GM20431 (cell line): ENCODE data around the gene SCAND1.
"Not testable (repeated sequence)": the region's sequence is repeated elsewhere in the genome, so short reads cannot be mapped to it uniquely, and the experiment has no call there.

Experiments
- in situ Hi-C: fragments of 300-500 bp; cut with MseI, MboI; formaldehyde crosslinking; loops from one replicate; pipeline ENCODE4 v1.15.0; 2020; ENCODE audit warnings: low sequenced_read_pairs; ENCODE audit not compliant: unreplicated experiment

Gene SCAND1

GRCh38 chr20:35954200-35954906, at the start of gene SCAND1:
Gene SCAND1 (minus strand): TSS chr20:35954502. CDS start chr20:35954284, 218 bp downstream.
- in situ Hi-C loops: no loop called here

DNA sequence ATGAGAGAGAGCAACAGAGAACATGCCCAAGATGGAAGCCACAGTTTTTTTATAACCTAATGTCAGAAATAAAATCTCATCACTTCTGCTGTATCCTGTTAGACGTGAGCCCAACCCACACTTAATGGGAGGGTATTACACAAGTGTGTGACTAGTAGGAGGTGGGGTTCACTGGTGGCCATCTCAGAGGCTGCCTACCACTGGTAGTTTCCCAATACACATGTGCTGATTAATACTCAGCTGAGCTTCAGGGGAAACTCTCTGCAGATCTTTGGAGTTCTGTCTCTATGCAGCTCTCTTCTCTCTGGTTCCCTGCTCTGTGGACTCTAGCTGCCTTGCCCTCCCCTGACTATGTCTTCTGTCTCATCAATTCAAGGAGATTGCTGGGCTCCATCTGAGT, 49.7 kb upstream of the SCAND1 start:
- in situ Hi-C loops: no loop called here

DNA sequence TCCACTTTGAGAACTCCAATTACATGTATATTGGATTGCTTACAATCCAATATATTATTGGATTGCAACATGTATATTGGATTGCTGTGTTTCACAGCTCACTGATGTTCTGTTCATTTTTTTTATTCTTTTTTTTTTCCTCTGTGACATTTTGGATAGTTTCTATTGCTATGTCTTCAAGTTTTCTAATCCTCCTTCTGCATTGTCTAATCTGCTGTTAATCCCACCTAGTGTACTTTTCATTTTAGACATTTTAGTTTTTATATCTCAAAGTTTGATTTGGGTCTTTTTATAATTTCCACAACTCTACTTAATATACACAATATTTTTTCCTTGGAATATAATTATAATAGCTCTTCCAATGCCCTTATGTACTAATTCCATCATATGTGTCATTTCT, 48.6 kb upstream of the SCAND1 start:
- in situ Hi-C loops: no loop called here

GRCh38 chr20:36001331-36001730, 47.0 kb upstream of the SCAND1 start:
- in situ Hi-C loops: not testable (repeated sequence)

GRCh38 chr20:35996492-35996891, 42.2 kb upstream of the SCAND1 start:
- in situ Hi-C loops: loop anchor here (5.0 kb wide), 1 partner anchor 141 kb away; no protein-coding TSS in a partner anchor

- in situ Hi-C loops: loop anchor here (5.0 kb wide), 1 partner anchor 142 kb away; no protein-coding TSS in a partner anchor
Measured at GRCh38 chr20:35994994-35995453, 40.7 kb upstream of the SCAND1 start.

DNA sequence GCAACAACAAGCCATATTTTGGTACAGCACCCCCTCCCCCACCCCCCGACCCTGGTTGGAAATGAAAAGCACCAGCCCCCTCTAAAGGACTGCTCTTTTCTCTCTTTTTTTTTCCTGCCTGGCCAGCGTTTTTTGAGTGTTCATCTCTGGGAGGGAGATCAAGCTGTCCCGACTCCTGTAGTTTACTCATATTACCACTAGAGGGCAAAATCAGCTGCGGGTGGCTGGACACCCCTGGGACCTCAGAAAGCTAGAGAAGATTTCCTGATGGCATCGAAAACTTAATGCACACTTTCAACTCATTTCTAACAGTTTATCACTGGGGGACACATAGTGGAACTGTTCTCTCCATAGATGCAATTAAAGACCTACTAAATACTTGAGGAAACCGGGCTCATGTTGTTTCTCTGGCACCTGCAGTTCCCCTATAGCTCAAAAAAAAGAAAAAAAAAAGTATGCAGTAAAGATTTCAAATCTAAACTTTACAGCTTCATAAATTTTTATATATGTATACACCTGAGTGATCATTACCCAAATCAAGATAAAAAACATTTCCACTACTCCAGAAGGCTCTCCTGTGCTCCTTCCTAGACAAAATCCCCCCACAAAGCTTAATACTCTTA, 38.5 kb upstream of the SCAND1 start:
- in situ Hi-C loops: no loop called here

DNA sequence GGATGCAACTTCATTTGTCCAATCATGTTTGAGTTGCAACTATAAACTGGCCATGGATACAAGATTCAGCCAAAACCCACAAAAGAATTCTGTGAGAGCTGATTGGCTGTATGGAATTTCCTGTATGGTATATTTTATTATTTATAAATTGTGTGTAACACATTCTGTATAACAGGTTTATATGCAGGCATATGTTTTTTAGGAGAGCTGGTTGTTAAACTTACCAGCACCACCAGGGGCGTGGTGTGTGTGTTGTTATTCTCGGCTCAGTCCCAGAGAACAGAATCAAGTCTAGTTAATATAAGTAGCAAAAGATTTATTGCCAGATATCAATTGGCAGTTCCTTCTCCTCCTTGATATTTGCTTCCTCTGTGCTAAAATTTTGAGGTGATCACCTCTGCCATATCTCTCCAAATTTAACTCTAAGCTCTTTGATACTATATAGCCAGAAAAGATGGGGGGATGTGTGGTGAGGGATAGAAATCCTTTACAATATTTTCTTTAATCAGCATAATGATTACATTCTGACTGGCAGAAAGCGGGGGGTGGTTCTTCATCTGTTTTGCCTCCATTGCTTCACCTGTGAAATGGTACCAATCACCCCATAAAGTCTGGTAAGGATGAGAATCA, 37.0 kb upstream of the SCAND1 start:
- in situ Hi-C loops: no loop called here

GRCh38 chr20:35988910-35989463, 34.7 kb upstream of the SCAND1 start:
- in situ Hi-C loops: no loop called here

GRCh38 chr20:35985806-35986205, 31.5 kb upstream of the SCAND1 start:
- in situ Hi-C loops: no loop called here

GRCh38 chr20:35984382-35984781, 30.1 kb upstream of the SCAND1 start:
- in situ Hi-C loops: no loop called here

DNA sequence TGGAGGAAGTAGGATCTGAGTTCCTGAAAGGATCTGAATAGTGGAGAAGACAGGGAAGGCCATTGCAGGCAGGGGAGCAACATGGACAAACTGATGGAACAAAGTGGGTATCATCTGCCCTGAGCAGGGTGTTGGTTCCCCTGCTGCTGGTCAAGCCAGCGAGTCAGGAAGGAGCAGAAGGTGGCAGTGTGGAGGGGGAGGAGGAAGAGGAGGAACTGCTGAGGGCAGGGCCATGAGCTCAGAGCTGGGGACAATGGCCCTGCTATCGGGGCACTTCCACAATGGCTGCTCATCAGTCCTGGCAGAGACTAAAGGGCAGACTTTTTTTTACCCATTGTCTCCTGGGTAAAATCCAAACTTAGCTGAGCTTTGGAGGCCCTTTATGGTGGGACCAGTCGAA, 27.7 kb upstream of the SCAND1 start:
- in situ Hi-C loops: no loop called here

GRCh38 chr20:35979544-35979943, 25.2 kb upstream of the SCAND1 start:
- in situ Hi-C loops: no loop called here

GRCh38 chr20:35978041-35978513, 23.8 kb upstream of the SCAND1 start:
- in situ Hi-C loops: no loop called here

DNA sequence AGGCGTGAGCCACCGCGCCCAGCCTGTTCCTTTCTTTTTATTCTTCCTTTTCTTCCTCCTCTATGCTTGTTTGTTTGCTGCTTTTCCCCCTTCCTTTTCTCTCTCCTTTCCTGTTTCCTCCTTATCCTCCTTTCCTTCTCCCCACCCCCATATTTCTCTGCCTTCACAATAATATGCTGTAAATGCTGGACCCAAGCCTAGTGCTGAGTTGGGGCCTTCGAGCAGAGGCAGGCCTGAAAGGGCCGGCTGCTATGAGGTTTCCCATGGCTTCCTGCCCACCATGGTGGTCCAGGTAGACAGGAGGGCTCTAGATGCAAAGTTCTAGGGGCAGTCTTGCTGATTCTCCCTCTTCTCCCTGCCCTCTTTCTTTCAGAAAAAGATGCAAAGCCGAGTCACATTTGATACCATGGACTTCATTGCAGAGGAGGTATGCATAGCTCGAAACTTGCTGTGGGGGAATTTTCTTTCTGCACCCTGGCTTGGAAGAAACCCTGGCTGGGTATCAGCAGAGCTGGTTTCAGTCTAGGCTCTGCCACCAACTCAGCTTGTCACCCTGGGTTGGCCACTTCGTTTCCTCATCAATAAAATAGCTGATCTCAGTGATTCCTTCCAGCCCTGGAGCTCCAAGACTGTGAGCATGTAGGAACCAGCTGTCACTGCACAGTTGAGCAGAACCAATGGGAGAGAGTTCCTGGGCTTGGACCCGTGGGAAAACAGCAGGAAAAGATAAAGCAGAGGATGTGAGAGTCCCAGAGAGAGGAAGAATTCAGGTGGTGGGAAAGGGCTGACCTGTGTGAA, 21.5 kb upstream of the SCAND1 start:
- in situ Hi-C loops: no loop called here

GRCh38 chr20:35974256-35974655, 20.0 kb upstream of the SCAND1 start:
- in situ Hi-C loops: no loop called here

DNA sequence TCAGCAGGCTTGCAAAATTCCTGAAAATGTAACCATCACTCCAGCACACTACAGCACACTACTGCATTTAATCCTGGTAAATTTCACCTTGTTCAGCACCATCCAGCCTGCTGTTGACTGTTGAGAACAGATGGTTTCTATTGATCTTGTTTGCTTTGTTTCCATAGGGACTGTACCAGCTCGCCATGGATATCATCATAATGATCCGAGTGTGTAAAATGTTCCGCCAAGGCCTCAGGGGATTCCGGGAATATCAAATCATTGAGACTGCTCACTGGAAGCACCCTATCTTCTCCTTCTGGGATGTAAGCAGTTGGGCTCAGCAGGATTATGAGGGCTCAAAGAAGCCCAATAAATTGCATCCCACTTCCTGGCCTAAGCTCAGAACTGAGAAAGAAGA, 18.2 kb upstream of the SCAND1 start:
- in situ Hi-C loops: no loop called here

- in situ Hi-C loops: no loop called here
Measured at GRCh38 chr20:35971981-35972380, 17.7 kb upstream of the SCAND1 start.

DNA sequence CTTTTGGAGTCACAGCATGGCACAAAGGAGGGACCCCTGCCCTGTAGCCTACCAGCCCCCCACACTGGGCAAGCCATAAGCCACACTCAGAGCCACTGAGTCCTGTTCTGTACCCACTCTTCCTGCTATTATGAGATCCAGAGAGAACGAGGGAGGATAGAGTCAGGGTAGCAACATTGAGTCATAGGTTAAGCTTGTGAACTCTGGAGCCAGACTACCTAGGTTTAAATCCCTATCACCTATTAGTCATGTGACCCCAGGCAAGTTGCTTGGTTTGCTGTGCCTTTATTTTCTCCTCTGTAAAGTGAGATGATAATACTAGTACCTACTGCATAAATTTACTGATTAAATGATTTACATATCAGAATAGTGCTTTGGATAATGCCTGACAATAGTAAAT, 14.6 kb upstream of the SCAND1 start:
- in situ Hi-C loops: no loop called here
